ENCODE results near the gene RETREG1.

The RETREG1 gene

GRCh38 chr5:16585041-16585667 lies 31.6 kb downstream of the RETREG1 start:
- peak; percentile 10 for DNase-seq (ENCODE audit: low spot score)

GRCh38 chr5:16582081-16582480 lies 34.7 kb downstream of the RETREG1 start:
- no peak for DNase-seq (ENCODE audit: low spot score)

- no peak for DNase-seq (ENCODE audit: low spot score)
These were observed 36.4 kb downstream of the RETREG1 start for GRCh38 chr5:16580382-16580781.

- DNase-seq (ENCODE audit: low spot score): no peak
These were observed 37.5 kb downstream of the RETREG1 start for GRCh38 chr5:16579142-16579847.

GRCh38 chr5:16578474-16578883 lies 38.3 kb downstream of the RETREG1 start:
- no peak for DNase-seq (ENCODE audit: low spot score)

GRCh38 chr5:16577677-16578076 lies 39.1 kb downstream of the RETREG1 start:
- DNase-seq (ENCODE audit: low spot score): no peak

GRCh38 chr5:16574789-16575721 lies 41.7 kb downstream of the RETREG1 start:
- no peak for DNase-seq (ENCODE audit: low spot score)

GRCh38 chr5:16573401-16573800 lies 43.4 kb downstream of the RETREG1 start:
- no peak for DNase-seq (ENCODE audit: low spot score)

GRCh38 chr5:16572289-16573015 lies 44.3 kb downstream of the RETREG1 start:
- no peak for DNase-seq (ENCODE audit: low spot score)

GRCh38 chr5:16571016-16571415 lies 45.8 kb downstream of the RETREG1 start:
- no peak for DNase-seq (ENCODE audit: low spot score)

- DNase-seq (ENCODE audit: low spot score): no peak
These were observed 46.5 kb downstream of the RETREG1 start for GRCh38 chr5:16570121-16570815.

- no peak for DNase-seq (ENCODE audit: low spot score)
These were observed 47.8 kb downstream of the RETREG1 start for GRCh38 chr5:16568875-16569580.

- no peak for DNase-seq (ENCODE audit: low spot score)
These were observed 49.4 kb downstream of the RETREG1 start for GRCh38 chr5:16567365-16567764.

- no peak for DNase-seq (ENCODE audit: low spot score)
These were observed 51.7 kb downstream of the RETREG1 start for GRCh38 chr5:16565118-16565517.

- no peak for DNase-seq (ENCODE audit: low spot score)
These were observed 52.4 kb downstream of the RETREG1 start for GRCh38 chr5:16564248-16564867.

GRCh38 chr5:16563686-16564085 lies 53.1 kb downstream of the RETREG1 start:
- no peak for DNase-seq (ENCODE audit: low spot score)

- no peak for DNase-seq (ENCODE audit: low spot score)
These were observed 55.1 kb downstream of the RETREG1 start for GRCh38 chr5:16561660-16562059.

- DNase-seq (ENCODE audit: low spot score): no peak
These were observed 57.1 kb downstream of the RETREG1 start for GRCh38 chr5:16559702-16560101.

- DNase-seq (ENCODE audit: low spot score): no peak
These were observed 57.7 kb downstream of the RETREG1 start for GRCh38 chr5:16558984-16559629.

- no peak for DNase-seq (ENCODE audit: low spot score)
These were observed 59.3 kb downstream of the RETREG1 start for GRCh38 chr5:16557477-16557876.

Data from activated CD4-positive, alpha-beta T cell treated with anti-CD3 and anti-CD28 coated beads, Interleukin-2, Interleukin-4, amounts not matched to agents 100 ng/mL and 50 ng/mL, durations not matched to agents 16 hours and 8 hours (primary cell).